IPS-18a (cell line): ENCODE data around the gene SMIM8.

Source experiments
- H3K27ac ChIP-seq: one replicate; pipeline ENCODE4 v1.5.1; 2013; ENCODE audit warnings: low read length
- H3K27me3 ChIP-seq: one replicate; pipeline ENCODE4 v1.6.1; 2013; ENCODE audit warnings: mild to moderate bottlenecking, low read length; ENCODE audit not compliant: control insufficient read depth, insufficient read depth
- H3K36me3 ChIP-seq: one replicate; pipeline ENCODE4 v1.6.1; 2013; ENCODE audit warnings: low read depth, low read length; ENCODE audit not compliant: control insufficient read depth
- H3K4me1 ChIP-seq: one replicate; pipeline ENCODE4 v1.6.1; 2013; ENCODE audit warnings: low read depth, low read length; ENCODE audit not compliant: control insufficient read depth
- H3K4me3 ChIP-seq: one replicate; pipeline ENCODE4 v1.5.1; 2013; ENCODE audit warnings: low read length
- H3K9ac ChIP-seq: one replicate; pipeline ENCODE4 v1.6.1; 2013; ENCODE audit warnings: mild to moderate bottlenecking, low read length, moderate library complexity
- H3K9me3 ChIP-seq: one replicate; pipeline ENCODE4 v1.6.1; 2013; ENCODE audit warnings: low read depth, low read length; ENCODE audit not compliant: control insufficient read depth

SMIM8 gene

GRCh38 chr6:87366072-87366827 lies 43.9 kb downstream of the SMIM8 start:
- Histone ChIP-seq H3K4me3 (no peak overlapping the region), H3K27ac (no peak overlapping the region), H3K9me3 (no peaks in the 10 kb centered on the region), H3K4me1 (no peaks in the 10 kb centered on the region), H3K9ac (no peak overlapping the region), H3K27me3 (no peaks in the 10 kb centered on the region), H3K36me3 (no peaks in the 10 kb centered on the region)

- Histone ChIP-seq H3K36me3 (no peaks in the 10 kb centered on the region), H3K4me1 (no peaks in the 10 kb centered on the region), H3K27ac (no peak overlapping the region), H3K27me3 (no peaks in the 10 kb centered on the region), H3K9ac (no peak overlapping the region), H3K4me3 (no peak overlapping the region), H3K9me3 (no peaks in the 10 kb centered on the region)
These were observed 44.5 kb downstream of the SMIM8 start for GRCh38 chr6:87366899-87367298.

DNA sequence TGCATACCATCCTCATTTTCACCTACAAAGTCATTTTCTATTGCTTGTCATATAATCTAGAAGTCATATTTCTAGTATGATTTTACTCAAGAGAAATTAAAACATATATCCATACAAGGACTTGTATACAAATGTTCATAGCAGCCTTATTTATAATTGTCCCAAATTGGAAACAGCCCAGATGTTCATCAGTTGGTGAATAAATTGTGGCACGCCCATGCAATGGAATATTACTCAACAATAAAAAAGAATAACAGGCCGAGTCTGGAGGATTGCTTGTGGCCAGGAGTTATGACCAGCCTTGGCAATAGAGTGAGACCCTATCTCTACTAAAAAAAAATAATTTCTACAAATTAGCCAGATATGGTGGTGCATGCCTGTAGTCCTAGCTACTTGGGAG lies 51.0 kb downstream of the SMIM8 start:
- H3K4me1 ChIP-seq: no peaks in the 10 kb centered on the region
- H3K36me3 ChIP-seq: no peaks in the 10 kb centered on the region
- H3K27me3 ChIP-seq: no peaks in the 10 kb centered on the region
- H3K4me3 ChIP-seq: no peak overlapping the region
- H3K9me3 ChIP-seq: no peaks in the 10 kb centered on the region
- no peak overlapping the region for H3K9ac ChIP-seq
- no peak overlapping the region for H3K27ac ChIP-seq

GRCh38 chr6:87375315-87375714 lies 52.9 kb downstream of the SMIM8 start:
- Histone ChIP-seq H3K4me3 (no peak overlapping the region), H3K4me1 (no peaks in the 10 kb centered on the region), H3K27me3 (no peaks in the 10 kb centered on the region), H3K9ac (no peak overlapping the region), H3K27ac (no peak overlapping the region), H3K9me3 (no peaks in the 10 kb centered on the region), H3K36me3 (no peaks in the 10 kb centered on the region)

DNA sequence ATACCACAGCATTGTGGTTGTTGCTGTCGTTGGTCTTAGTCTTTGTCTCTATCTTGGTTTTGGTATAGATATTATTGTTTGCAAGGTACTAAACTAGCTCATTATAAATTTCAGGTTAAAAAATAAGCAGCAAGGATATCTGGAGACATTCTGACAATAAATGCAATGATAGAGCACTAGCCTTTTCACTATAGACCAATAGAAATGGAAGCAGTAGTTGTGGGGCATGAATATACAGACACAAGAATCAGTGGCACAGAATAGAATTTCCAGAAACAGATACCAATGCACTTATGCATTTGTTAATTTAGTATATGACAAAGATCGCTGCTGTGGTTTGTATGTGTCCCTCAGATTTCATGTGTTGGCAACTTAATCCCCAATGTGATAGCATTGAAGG lies 54.3 kb downstream of the SMIM8 start:
- no peaks in the 10 kb centered on the region for H3K27me3 ChIP-seq
- no peaks in the 10 kb centered on the region for H3K4me1 ChIP-seq
- no peaks in the 10 kb centered on the region for H3K36me3 ChIP-seq
- H3K9ac ChIP-seq: no peak overlapping the region
- no peak overlapping the region for H3K4me3 ChIP-seq
- no peaks in the 10 kb centered on the region for H3K9me3 ChIP-seq
- H3K27ac ChIP-seq: no peak overlapping the region

GRCh38 chr6:87378947-87379346 lies 56.6 kb downstream of the SMIM8 start:
- Histone ChIP-seq H3K27me3 (no peaks in the 10 kb centered on the region), H3K27ac (no peak overlapping the region), H3K9ac (no peak overlapping the region), H3K4me3 (no peak overlapping the region), H3K4me1 (no peaks in the 10 kb centered on the region), H3K9me3 (no peaks in the 10 kb centered on the region), H3K36me3 (no peaks in the 10 kb centered on the region)

DNA sequence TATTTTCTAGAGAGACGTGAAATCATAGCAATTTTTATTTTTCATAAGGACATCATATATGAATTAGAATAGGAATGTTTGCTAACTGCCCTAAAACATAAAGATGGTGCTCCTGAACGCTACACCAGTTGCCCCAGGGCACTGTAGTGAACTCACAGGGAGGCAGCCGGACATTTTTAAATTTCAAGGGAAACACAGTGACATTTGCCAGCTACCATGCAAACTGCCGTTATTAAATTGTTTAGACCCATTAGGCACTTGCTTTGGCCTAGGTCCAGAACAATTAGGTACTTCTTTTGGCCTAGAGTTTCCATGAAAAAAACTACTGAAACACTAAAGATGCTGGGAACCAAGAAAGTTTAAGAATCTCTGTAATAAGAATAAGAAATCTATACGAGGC lies 60.5 kb downstream of the SMIM8 start:
- no peak overlapping the region for H3K4me3 ChIP-seq
- H3K36me3 ChIP-seq: no peaks in the 10 kb centered on the region
- no peaks in the 10 kb centered on the region for H3K27me3 ChIP-seq
- no peaks in the 10 kb centered on the region for H3K9me3 ChIP-seq
- H3K27ac ChIP-seq: no peak overlapping the region
- no peaks in the 10 kb centered on the region for H3K4me1 ChIP-seq
- H3K9ac ChIP-seq: no peak overlapping the region

DNA sequence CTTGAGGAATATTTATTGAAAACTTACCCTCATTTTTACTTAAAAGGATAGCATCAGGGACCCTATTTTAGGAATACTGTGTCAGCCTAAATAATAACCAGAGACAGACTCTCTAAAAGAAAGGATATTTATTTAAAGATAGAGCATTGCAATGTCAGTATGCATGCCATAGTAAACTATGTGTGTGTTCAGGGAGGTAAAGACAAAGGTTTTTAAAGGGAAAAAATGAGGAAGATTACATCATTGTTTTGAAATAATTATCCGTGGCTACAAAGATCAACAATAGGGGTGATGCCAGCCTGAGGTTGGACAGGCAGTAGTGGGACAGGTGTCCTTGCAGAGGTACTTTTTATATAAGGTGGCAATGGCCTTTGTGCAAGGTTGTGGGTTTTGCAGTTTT lies 61.6 kb downstream of the SMIM8 start:
- no peak overlapping the region for H3K27ac ChIP-seq

GRCh38 chr6:87384449-87384848 lies 62.1 kb downstream of the SMIM8 start:
- Histone ChIP-seq H3K9ac (no peak overlapping the region), H3K4me1 (no peaks in the 10 kb centered on the region), H3K36me3 (no peaks in the 10 kb centered on the region), H3K27me3 (no peaks in the 10 kb centered on the region), H3K4me3 (no peak overlapping the region), H3K27ac (no peak overlapping the region), H3K9me3 (no peaks in the 10 kb centered on the region)

More for the DNA sequence above, 61.6 kb downstream of the SMIM8 start:
- Histone ChIP-seq H3K9me3 (no peaks in the 10 kb centered on the region), H3K4me3 (no peak overlapping the region), H3K9ac (no peak overlapping the region), H3K36me3 (no peaks in the 10 kb centered on the region), H3K4me1 (no peaks in the 10 kb centered on the region), H3K27me3 (no peaks in the 10 kb centered on the region)

DNA sequence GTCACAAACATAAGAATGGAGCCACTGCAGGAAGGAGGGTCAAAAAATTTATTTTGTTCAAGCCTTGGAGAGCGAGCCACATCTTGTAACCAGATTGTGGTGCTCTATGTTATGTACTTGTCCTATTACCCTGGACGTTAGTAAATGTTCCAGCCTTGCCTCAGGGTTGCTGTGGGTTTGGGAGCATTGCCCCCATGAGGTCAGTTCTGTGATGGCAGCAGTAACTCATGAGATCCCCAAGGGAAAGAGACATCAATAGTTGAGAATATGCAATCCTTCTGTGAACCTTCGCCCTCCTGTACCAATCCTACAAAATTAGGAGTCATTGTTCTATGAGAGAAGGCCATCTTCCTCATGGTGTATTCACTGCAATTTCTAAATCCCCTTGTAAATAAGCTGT lies 68.9 kb downstream of the SMIM8 start:
- H3K4me1 ChIP-seq: no peaks in the 10 kb centered on the region
- H3K36me3 ChIP-seq: no peaks in the 10 kb centered on the region
- H3K27ac ChIP-seq: no peak overlapping the region
- H3K9ac ChIP-seq: no peak overlapping the region
- H3K9me3 ChIP-seq: no peaks in the 10 kb centered on the region
- no peaks in the 10 kb centered on the region for H3K27me3 ChIP-seq
- H3K4me3 ChIP-seq: no peak overlapping the region
